Measurements from ENCODE around the gene ARFGAP3. TPM values are rescaled to one million over a fixed set of nuclear protein-coding genes. Genes with fewer than 3 reads are reported as not detected.

Gene ARFGAP3
- total RNA-seq (10 to 100 TPM; 30.9 to 46.8 (median 40.8) TPM), polyA plus RNA-seq (10 to 100 TPM; 15.0 to 23.6 (median 15.6) TPM)
- long read RNA-seq, donor 1, partial matches to known transcripts, result 11 of 13 reads
- long read RNA-seq, donor 1, other reads (novel, unspliced or antisense), result 0 of 13 reads
- long read RNA-seq, donor 2, transcript ARFGAP3-201 (16 exons, 2,857 nt), result major isoform, 7 of 25 reads
- long read RNA-seq, donor 2, partial matches to known transcripts, result 18 of 25 reads
- long read RNA-seq, donor 2, other reads (novel, unspliced or antisense), result 0 of 25 reads

- TF ChIP-seq POLR2AphosphoS5 (IDR thresholded peaks at IDR 0.05), result peak; percentile 94 to 96 (median 95)
- peak; percentile 35 to 86 (median 75) for TF ChIP-seq POLR2A (IDR thresholded peaks at IDR 0.05)
- peak in 1 of 11 experiments; percentile 14 for TF ChIP-seq CTCF (IDR thresholded peaks at IDR 0.05 in 8 of 11, conservative IDR thresholded peaks at IDR 0.05 in 3 of 11)
- H3K4me3 ChIP-seq, result peak within 1 kb of the TSS; percentile 64 to 88 (median 76)
- H3K36me3 ChIP-seq, result peaks cover 0 to 5% (median 0%) of the 10 kb centered on the region in 6 donors
- peak within 1 kb of the TSS; percentile 92 to 99 (median 98) for H3K27ac ChIP-seq
- H3K9me3 ChIP-seq, result no peaks in the 10 kb centered on the region
- H3K27me3 ChIP-seq (replicated peaks in 1 of 7), result no peaks in the 10 kb centered on the region
- WGBS, 5 donors, result 7 to 24% (median 13%) methylated on average over 32 to 111 of the region's 111 CpGs
- DNase-seq, result peak; percentile 99
- peaks cover 18 to 67% (median 38%) of the 10 kb centered on the region in 6 donors for H3K4me1 ChIP-seq
- intact Hi-C loops (cut with DNase I; ENCODE audit: low total_unique reads), result no loop called here
Observed at GRCh38 chr22:42856865-42857704, at the start of gene ARFGAP3. Gene ARFGAP3 (minus strand): TSS chr22:42857273. CDS start chr22:42857182, 91 bp downstream.

GRCh38 chr22:42905702-42906183 is 48.7 kb upstream of the ARFGAP3 start:
- Histone ChIP-seq H3K27me3 (replicated peaks in 1 of 7) (no peaks in the 10 kb centered on the region), H3K27ac (peak overlapping the region in 1 of 8 donors; percentile 45), H3K4me3 (no peak overlapping the region), H3K9me3 (no peaks in the 10 kb centered on the region), H3K36me3 (peaks cover 0 to 75% (median 27%) of the 10 kb centered on the region in 6 donors), H3K4me1 (peaks cover 0 to 69% (median 29%) of the 10 kb centered on the region in 6 donors)
- TF ChIP-seq POLR2AphosphoS5 (IDR thresholded peaks at IDR 0.05), result no peak
- DNase-seq, result no peak
- WGBS, 5 donors, result 69 to 90% (median 77%) methylated on average over 5 of the region's 5 CpGs
- intact Hi-C loops (cut with DNase I; ENCODE audit: low total_unique reads), result no loop called here

GRCh38 chr22:42905217-42905616 is 48.1 kb upstream of the ARFGAP3 start:
- H3K27ac ChIP-seq, result peak overlapping the region in 1 of 8 donors; percentile 45
- intact Hi-C loops (cut with DNase I; ENCODE audit: low total_unique reads), result no loop called here
- DNase-seq, result no peak
- peak in 1 of 3 donors; percentile 26 for TF ChIP-seq POLR2AphosphoS5 (IDR thresholded peaks at IDR 0.05)
- TF ChIP-seq CTCF (IDR thresholded peaks at IDR 0.05 in 8 of 11, conservative IDR thresholded peaks at IDR 0.05 in 3 of 11), result no peak
- WGBS, 5 donors, result 64 to 82% (median 78%) methylated on average over 12 to 13 of the region's 13 CpGs
- peaks cover 0 to 67% (median 29%) of the 10 kb centered on the region in 6 donors for H3K4me1 ChIP-seq
- H3K27me3 ChIP-seq (replicated peaks in 1 of 7), result no peaks in the 10 kb centered on the region
- H3K4me3 ChIP-seq, result no peak overlapping the region
- peaks cover 0 to 75% (median 25%) of the 10 kb centered on the region in 6 donors for H3K36me3 ChIP-seq
- H3K9me3 ChIP-seq, result no peaks in the 10 kb centered on the region

- peaks cover 0 to 70% (median 29%) of the 10 kb centered on the region in 6 donors for H3K4me1 ChIP-seq
- TF ChIP-seq POLR2AphosphoS5 (IDR thresholded peaks at IDR 0.05), result peak in 1 of 3 donors; percentile 35
- TF ChIP-seq CTCF (IDR thresholded peaks at IDR 0.05 in 8 of 11, conservative IDR thresholded peaks at IDR 0.05 in 3 of 11), result no peak
- DNase-seq, result no peak
- 90 to 93% (median 91%) methylated on average over 9 to 12 of the region's 12 CpGs for WGBS, 5 donors
- H3K27me3 ChIP-seq (replicated peaks in 1 of 7), result no peaks in the 10 kb centered on the region
- no peak overlapping the region for H3K27ac ChIP-seq
- H3K36me3 ChIP-seq, result peaks cover 0 to 75% (median 19%) of the 10 kb centered on the region in 6 donors
- no peaks in the 10 kb centered on the region for H3K9me3 ChIP-seq
- H3K4me3 ChIP-seq, result no peak overlapping the region
- intact Hi-C loops (cut with DNase I; ENCODE audit: low total_unique reads), result no loop called here
Observed at GRCh38 chr22:42904050-42904449, 47.0 kb upstream of the ARFGAP3 start.
